ENCODE measurements around the gene MRPL39.
A peak's percentile ranks its signal among the peaks of the same experiment; 100 is the strongest.

MRPL39 gene

GRCh38 chr21:25640202-25640942 lies 33.1 kb upstream of the MRPL39 start:
- H3K4me3 ChIP-seq (ENCODE audit: low read depth, low read length): peak overlapping the region; percentile 74
- TF ChIP-seq, protein P1, sequence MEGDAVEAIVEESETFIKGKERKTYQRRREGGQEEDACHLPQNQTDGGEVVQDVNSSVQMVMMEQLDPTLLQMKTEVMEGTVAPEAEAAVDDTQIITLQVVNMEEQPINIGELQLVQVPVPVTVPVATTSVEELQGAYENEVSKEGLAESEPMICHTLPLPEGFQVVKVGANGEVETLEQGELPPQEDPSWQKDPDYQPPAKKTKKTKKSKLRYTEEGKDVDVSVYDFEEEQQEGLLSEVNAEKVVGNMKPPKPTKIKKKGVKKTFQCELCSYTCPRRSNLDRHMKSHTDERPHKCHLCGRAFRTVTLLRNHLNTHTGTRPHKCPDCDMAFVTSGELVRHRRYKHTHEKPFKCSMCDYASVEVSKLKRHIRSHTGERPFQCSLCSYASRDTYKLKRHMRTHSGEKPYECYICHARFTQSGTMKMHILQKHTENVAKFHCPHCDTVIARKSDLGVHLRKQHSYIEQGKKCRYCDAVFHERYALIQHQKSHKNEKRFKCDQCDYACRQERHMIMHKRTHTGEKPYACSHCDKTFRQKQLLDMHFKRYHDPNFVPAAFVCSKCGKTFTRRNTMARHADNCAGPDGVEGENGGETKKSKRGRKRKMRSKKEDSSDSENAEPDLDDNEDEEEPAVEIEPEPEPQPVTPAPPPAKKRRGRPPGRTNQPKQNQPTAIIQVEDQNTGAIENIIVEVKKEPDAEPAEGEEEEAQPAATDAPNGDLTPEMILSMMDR (IDR thresholded peaks at IDR 0.05; ENCODE audit: borderline replicate concordance, insufficient read depth, low read depth, low read length): no peak

DNA sequence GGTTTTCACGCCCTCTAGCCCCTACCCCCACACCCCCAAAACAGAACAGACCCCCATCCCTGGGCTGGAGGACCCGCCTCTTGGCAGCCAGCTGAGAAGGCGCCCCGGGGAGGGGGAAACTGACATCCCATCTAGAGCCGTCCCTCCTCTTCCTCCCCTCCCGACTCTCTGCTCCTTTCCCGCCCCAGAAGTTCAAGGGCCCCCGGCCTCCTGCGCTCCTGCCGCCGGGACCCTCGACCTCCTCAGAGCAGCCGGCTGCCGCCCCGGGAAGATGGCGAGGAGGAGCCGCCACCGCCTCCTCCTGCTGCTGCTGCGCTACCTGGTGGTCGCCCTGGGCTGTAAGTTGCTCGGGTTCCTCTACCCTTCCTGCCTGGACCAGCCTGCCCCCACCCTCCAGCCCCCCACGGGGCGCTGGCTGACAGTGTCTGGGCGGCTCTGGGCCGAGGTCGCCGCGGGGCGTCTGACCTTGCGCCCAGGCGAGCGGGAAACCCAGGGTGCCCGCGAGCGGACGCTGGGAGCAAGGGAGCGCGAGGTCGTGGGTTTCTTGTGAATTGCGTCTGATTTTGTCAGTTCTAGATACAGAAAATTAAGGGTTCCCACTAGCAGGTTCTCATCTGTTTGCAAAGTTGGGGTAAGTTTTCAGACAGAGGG lies 32.4 kb upstream of the MRPL39 start:
- TF ChIP-seq, protein P1 (IDR thresholded peaks at IDR 0.05; ENCODE audit: borderline replicate concordance, insufficient read depth, low read depth, low read length): peak; percentile 80
- peak overlapping the region; percentile 74 for H3K4me3 ChIP-seq (ENCODE audit: low read depth, low read length)

DNA sequence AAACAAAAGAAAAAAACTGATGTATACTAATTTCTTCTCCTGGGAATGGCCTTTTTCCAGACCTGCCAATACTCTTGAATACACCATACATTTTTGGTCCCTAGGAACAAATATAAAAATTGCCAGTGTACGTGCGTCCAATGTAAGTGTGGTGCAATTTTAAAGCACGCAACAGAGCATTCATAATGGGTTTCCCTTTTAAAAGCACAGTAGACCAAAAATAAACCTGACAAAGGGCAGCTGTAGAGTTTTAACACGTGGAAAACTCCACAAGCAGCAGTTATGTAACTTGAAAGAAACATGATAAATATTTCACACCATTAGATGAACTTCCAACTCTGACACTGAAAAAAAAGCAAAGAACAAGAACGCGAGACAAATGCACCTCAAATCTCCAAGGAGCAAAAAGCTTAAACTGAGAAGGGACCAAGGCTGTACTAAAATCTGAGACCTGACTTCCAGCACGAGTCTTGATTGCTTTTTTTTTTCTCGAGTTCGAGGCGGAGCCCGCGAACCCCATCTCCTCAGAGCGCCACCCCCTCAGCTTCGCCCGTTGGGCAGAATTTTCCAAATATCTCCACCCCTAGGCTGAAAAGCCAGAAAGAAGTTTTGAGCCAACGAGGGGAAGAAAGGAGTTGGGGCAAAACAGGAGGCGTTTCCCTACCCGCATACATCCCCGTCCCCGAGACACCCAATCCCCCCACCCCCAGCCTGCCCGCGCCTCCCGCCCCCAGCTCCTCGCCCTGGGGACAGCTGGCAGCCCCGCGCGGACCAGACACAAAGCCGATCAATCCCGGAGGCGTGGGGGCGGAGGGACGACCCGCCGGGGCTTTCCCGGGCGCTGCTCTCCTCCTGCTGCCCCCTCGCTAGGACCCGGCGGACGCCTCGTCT lies 31.6 kb upstream of the MRPL39 start, which contains the start of gene JAM2:
Gene JAM2 (plus strand): TSS at position 599 of the 891 bp plus-strand sequence. CDS start 564 bp downstream, outside the sequence.
- TF ChIP-seq, protein P1 (IDR thresholded peaks at IDR 0.05; ENCODE audit: borderline replicate concordance, insufficient read depth, low read depth, low read length): no peak
- H3K4me3 ChIP-seq (ENCODE audit: low read depth, low read length): peak within 1 kb of the TSS; percentile 74

DNA sequence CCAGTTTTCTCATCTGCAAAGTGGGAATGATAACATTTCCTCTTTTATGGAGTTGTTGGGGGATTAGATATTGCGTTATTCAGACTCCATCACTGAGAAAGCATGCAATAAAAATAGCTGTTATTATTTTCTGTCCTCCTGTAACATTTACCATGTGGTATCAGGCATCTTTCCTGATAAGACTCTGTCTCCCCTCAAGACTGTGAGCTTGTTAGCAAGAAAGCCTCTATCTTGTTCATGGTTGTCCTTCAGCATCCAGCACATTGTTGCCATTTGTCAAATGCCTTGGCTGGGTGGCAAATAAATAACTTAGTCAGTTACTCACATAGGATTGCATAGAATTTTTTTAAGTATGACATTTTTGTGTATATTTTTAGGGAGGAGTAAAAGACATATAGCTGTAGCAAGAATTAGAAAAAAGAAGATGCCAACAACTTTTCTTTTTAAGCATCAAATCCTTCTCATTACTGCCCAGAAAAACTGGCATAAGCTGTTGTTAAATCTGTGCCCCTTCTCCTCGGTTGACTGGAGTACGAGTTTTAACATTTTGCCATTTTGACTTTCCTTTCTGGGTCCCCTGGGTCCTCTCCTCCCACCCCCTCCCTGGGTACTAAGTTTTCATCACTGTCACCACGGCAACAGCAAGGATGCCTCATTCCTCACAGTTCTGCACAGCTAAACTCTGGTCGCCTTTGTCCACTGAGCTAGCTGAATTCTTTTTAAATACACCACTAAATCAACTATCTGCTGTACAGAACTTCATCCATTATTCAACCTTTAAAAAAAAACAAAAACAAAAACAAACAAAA lies 30.8 kb upstream of the MRPL39 start:
- TF ChIP-seq, protein P1 (IDR thresholded peaks at IDR 0.05; ENCODE audit: borderline replicate concordance, insufficient read depth, low read depth, low read length): no peak
- no peak overlapping the region for H3K4me3 ChIP-seq (ENCODE audit: low read depth, low read length)

- TF ChIP-seq, protein P1 (IDR thresholded peaks at IDR 0.05; ENCODE audit: borderline replicate concordance, insufficient read depth, low read depth, low read length): no peak
Observed at GRCh38 chr21:25636727-25637126, 29.4 kb upstream of the MRPL39 start.

DNA sequence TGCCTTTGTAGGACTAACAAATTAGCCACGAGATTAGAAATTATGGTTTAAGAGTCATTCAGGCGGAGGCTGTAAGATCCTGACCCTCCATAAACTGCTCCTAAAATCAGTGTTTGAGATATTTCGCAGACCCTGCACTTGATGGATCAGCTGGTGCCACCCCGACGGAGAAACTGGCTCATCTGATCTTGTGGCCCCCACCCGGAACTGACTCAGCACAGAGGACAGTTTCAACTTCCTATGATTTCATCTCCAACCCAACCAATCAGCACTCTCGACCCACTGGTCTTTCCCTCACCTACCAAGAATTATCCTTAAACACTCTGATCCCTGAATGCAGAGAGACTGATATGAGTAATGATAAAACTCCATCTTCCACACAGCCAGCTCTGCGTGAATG lies 28.0 kb upstream of the MRPL39 start:
- TF ChIP-seq, protein P1 (IDR thresholded peaks at IDR 0.05; ENCODE audit: borderline replicate concordance, insufficient read depth, low read depth, low read length): no peak
- no peak overlapping the region for H3K4me3 ChIP-seq (ENCODE audit: low read depth, low read length)

More at GRCh38 chr21:25636727-25637126, 29.4 kb upstream of the MRPL39 start:
- H3K4me3 ChIP-seq (ENCODE audit: low read depth, low read length): no peak overlapping the region

All from GM12875 (cell line).